ENCODE data around the gene PRPF40A.

GRCh38 chr2:152606941-152607340 lies 110.3 kb downstream of the PRPF40A start:
- TF ChIP-seq CTCF (IDR thresholded peaks at IDR 0.05) (no peak), POLR2A (IDR thresholded peaks at IDR 0.05) (no peak), POLR2AphosphoS5 (IDR thresholded peaks at IDR 0.05) (no peak), EP300 (IDR thresholded peaks at IDR 0.05) (no peak)
